IMR-90 (cell line): Measurements from ENCODE around the gene SARDH.

Experiments
- MAZ ChIP-seq: IDR thresholded peaks from 2 replicates; pipeline ENCODE4 v1.6.1; 2012; ENCODE audit warnings: low read depth, mild to moderate bottlenecking, low read length, improper control_type of control experiment, moderate library complexity, borderline replicate concordance
- TF ChIP-seq, protein P1 (sequence below): conservative IDR thresholded peaks from 2 replicates; pipeline ENCODE4 v1.5.1; 2012; ENCODE audit warnings: mild to moderate bottlenecking, low read depth, low read length, improper control_type of control experiment

DNA sequence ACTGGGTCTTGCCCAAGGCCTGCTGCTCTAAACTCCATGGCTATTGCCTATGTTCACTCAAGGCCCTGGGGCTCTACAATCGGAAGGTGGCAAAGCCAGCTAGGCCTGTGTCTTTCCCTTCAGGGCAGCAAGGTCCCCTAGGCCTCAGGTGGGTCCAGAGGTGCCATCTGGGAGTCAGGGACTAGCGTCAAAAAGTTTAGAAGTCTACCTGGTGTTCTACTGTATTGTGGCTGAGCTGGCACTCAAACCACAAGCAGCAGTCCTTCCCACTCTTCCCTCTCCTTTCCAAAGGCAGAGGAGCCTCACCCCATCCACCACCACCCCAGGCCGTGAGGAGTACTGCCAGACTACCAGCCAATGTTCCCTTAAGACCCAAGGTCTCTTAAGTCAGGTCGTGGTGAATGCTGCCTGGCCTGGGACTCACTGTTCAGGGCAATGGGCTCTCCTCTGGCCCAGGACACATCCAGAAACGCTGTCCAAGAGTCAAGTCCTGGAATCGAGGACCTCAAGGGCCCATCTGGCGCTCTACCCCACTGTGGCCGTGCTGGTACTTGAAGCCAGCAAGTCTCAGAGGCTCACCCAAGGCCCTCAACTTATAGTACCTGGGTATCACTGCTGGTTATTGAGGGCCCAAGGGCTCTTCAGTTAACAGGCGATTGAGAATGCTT is 13.0 kb upstream of the SARDH start:
- TF ChIP-seq, protein P1, sequence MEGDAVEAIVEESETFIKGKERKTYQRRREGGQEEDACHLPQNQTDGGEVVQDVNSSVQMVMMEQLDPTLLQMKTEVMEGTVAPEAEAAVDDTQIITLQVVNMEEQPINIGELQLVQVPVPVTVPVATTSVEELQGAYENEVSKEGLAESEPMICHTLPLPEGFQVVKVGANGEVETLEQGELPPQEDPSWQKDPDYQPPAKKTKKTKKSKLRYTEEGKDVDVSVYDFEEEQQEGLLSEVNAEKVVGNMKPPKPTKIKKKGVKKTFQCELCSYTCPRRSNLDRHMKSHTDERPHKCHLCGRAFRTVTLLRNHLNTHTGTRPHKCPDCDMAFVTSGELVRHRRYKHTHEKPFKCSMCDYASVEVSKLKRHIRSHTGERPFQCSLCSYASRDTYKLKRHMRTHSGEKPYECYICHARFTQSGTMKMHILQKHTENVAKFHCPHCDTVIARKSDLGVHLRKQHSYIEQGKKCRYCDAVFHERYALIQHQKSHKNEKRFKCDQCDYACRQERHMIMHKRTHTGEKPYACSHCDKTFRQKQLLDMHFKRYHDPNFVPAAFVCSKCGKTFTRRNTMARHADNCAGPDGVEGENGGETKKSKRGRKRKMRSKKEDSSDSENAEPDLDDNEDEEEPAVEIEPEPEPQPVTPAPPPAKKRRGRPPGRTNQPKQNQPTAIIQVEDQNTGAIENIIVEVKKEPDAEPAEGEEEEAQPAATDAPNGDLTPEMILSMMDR: no peak
- no peak for TF ChIP-seq MAZ
